H9 (cell line): ENCODE data around the gene ABCD4. TPM values are rescaled to one million over a fixed set of nuclear protein-coding genes. Genes with fewer than 3 reads are reported as not detected.

Experiments used
- DNase-seq: peaks from one replicate; pipeline ENCODE4 v3.0.0-alpha.2; 2017
- H2AFZ ChIP-seq: one replicate; pipeline ENCODE4 v1.6.1; 2013; ENCODE audit warnings: mild to moderate bottlenecking, low read length, control low read depth, moderate library complexity
- H2AK5ac ChIP-seq: 2 replicates; pipeline ENCODE4 v1.6.1; 2013; ENCODE audit warnings: low read length, control low read depth, mixed read lengths; ENCODE audit not compliant: insufficient read length
- H2BK120ac ChIP-seq: one replicate; pipeline ENCODE4 v1.6.1; 2013; ENCODE audit warnings: low read depth, mild to moderate bottlenecking, low read length, control low read depth, inconsistent platforms; ENCODE audit not compliant: poor library complexity, severe bottlenecking
- H2BK12ac ChIP-seq: 2 replicates; pipeline ENCODE4 v1.6.1; 2013; ENCODE audit warnings: low read length, control low read depth, mixed read lengths, low read depth; ENCODE audit not compliant: insufficient read length
- H2BK15ac ChIP-seq: 2 replicates; pipeline ENCODE4 v1.6.1; 2013; ENCODE audit warnings: low read depth, low read length, control low read depth
- H2BK20ac ChIP-seq: one replicate; pipeline ENCODE4 v1.6.1; 2013; ENCODE audit warnings: low read depth, mild to moderate bottlenecking, low read length, control low read depth, inconsistent platforms; ENCODE audit not compliant: poor library complexity, severe bottlenecking
- H2BK5ac ChIP-seq: 2 replicates; pipeline ENCODE4 v1.6.1; 2013; ENCODE audit warnings: low read length, control low read depth, mixed read lengths; ENCODE audit not compliant: insufficient read length
- H3K14ac ChIP-seq: 2 replicates; pipeline ENCODE4 v1.6.1; 2013; ENCODE audit warnings: low read length, control low read depth; ENCODE audit not compliant: insufficient read depth
- H3K18ac ChIP-seq: 2 replicates; pipeline ENCODE4 v1.6.1; 2013; ENCODE audit warnings: low read depth, mild to moderate bottlenecking, mixed read lengths, low read length, control low read depth; ENCODE audit not compliant: insufficient read length
- H3K23ac ChIP-seq: 2 replicates; pipeline ENCODE4 v1.6.1; 2013; ENCODE audit warnings: low read length, control low read depth, mixed read lengths, low read depth; ENCODE audit not compliant: insufficient read length
- H3K23me2 ChIP-seq: 2 replicates; pipeline ENCODE4 v1.6.1; 2013; ENCODE audit warnings: low read depth, mild to moderate bottlenecking, mixed read lengths, low read length, control low read depth; ENCODE audit not compliant: insufficient read length, poor library complexity, severe bottlenecking
- H3K27ac ChIP-seq: 2 replicates; pipeline ENCODE4 v1.5.1; 2013; ENCODE audit warnings: low read length, control low read depth, mixed read lengths, low read depth; ENCODE audit not compliant: insufficient read length
- H3K27me3 ChIP-seq: 2 replicates; pipeline ENCODE4 v1.6.1; 2013; ENCODE audit warnings: low read length, control low read depth, inconsistent platforms; ENCODE audit not compliant: insufficient read depth
- H3K4ac ChIP-seq: 2 replicates; pipeline ENCODE4 v1.6.1; 2013; ENCODE audit warnings: low read depth, mild to moderate bottlenecking, control low read depth, inconsistent platforms, low read length, moderate library complexity
- H3K4me1 ChIP-seq: 2 replicates; pipeline ENCODE4 v1.6.1; 2013; ENCODE audit warnings: low read length, control low read depth, inconsistent platforms; ENCODE audit not compliant: insufficient read depth
- H3K4me2 ChIP-seq: 2 replicates; pipeline ENCODE4 v1.6.1; 2013; ENCODE audit warnings: low read length, control low read depth, mixed read lengths; ENCODE audit not compliant: insufficient read length, insufficient read depth
- H3K56ac ChIP-seq: 2 replicates; pipeline ENCODE4 v1.6.1; 2013; ENCODE audit warnings: low read depth, mild to moderate bottlenecking, mixed read lengths, low read length, control low read depth; ENCODE audit not compliant: insufficient read length
- H3K79me1 ChIP-seq: 2 replicates; pipeline ENCODE4 v1.6.1; 2013; ENCODE audit warnings: low read depth, mild to moderate bottlenecking, moderate library complexity, low read length, control low read depth, inconsistent platforms; ENCODE audit not compliant: insufficient read depth, poor library complexity, severe bottlenecking
- H3K79me2 ChIP-seq: 2 replicates; pipeline ENCODE4 v1.6.1; 2013; ENCODE audit warnings: low read length, control low read depth, inconsistent platforms; ENCODE audit not compliant: insufficient read depth
- H3K9ac ChIP-seq: 2 replicates; pipeline ENCODE4 v1.6.1; 2013; ENCODE audit warnings: low read length, control low read depth, mixed read lengths; ENCODE audit not compliant: insufficient read length; ENCODE audit errors: extremely low read depth
- H3K9me3 ChIP-seq: one replicate; pipeline ENCODE4 v1.6.1; 2013; ENCODE audit warnings: low read depth, low read length, inconsistent platforms; ENCODE audit not compliant: control insufficient read depth
- H3T11ph ChIP-seq: one replicate; pipeline ENCODE4 v1.6.1; 2013; ENCODE audit warnings: mild to moderate bottlenecking, low read length, control low read depth, inconsistent platforms
- H4K20me1 ChIP-seq: one replicate; pipeline ENCODE4 v1.6.1; 2013; ENCODE audit not compliant: control insufficient read depth, insufficient read length, insufficient read depth
- H4K5ac ChIP-seq: 2 replicates; pipeline ENCODE4 v1.6.1; 2013; ENCODE audit warnings: low read depth, mild to moderate bottlenecking, mixed read lengths, low read length, control low read depth; ENCODE audit not compliant: insufficient read length
- H4K8ac ChIP-seq: replicated peaks from 2 replicates; pipeline ENCODE4 v1.6.1; 2013; ENCODE audit warnings: low read length, control low read depth, mixed read lengths, low read depth; ENCODE audit not compliant: insufficient read length
- H4K91ac ChIP-seq: 2 replicates; pipeline ENCODE4 v1.6.1; 2013; ENCODE audit warnings: low read depth, mild to moderate bottlenecking, moderate library complexity, mixed read lengths, low read length, control low read depth; ENCODE audit not compliant: insufficient read length
- H3K27ac Mint-ChIP-seq, 3 experiments: 2 replicates in 2 of 3; 3 replicates in 1 of 3; pipeline ENCODE4 v1.8.0; 2020 to 2021; ENCODE audit warnings: mixed read lengths in 3 of 3, mild to moderate bottlenecking in 1 of 3, moderate library complexity in 1 of 3
- H3K27me3 Mint-ChIP-seq: 2 replicates; pipeline ENCODE4 v1.8.0; 2021; ENCODE audit warnings: low read depth, mild to moderate bottlenecking, moderate library complexity, mixed read lengths
- H3K36me3 Mint-ChIP-seq, 3 experiments: 2 replicates in 2 of 3; 3 replicates in 1 of 3; pipeline ENCODE4 v1.8.0; 2020 to 2021; ENCODE audit warnings: low read depth in 3 of 3, mixed read lengths in 3 of 3; ENCODE audit not compliant: insufficient read depth in 1 of 3
- H3K4me1 Mint-ChIP-seq, 2 experiments: 2 replicates each; pipeline ENCODE4 v1.8.0; 2020; ENCODE audit warnings: mixed read lengths in 2 of 2
- H3K4me3 Mint-ChIP-seq, 2 experiments: 2 replicates in 1 of 2; 3 replicates in 1 of 2; pipeline ENCODE4 v1.8.0; 2020 to 2021; ENCODE audit warnings: mild to moderate bottlenecking in 2 of 2, mixed read lengths in 2 of 2, moderate library complexity in 1 of 2
- H3K9me3 Mint-ChIP-seq, 2 experiments: 2 replicates in 1 of 2; 3 replicates in 1 of 2; pipeline ENCODE4 v1.8.0; 2020; ENCODE audit warnings: mild to moderate bottlenecking in 2 of 2, mixed read lengths in 2 of 2, moderate library complexity in 1 of 2
- WGBS: extraction: QIAGEN DNeasy Blood & Tissue Kit; methylation state at CpG from one replicate; pipeline ENCODE4 v1.1.7; 2013; ENCODE audit warnings: missing lambda C conversion rate, low lambda C conversion rate, mixed read lengths; ENCODE audit not compliant: insufficient read length; ENCODE audit errors: extremely low coverage; 5-methylcytosine and 5-hydroxymethylcytosine counted together
- total RNA-seq: library from RNA; stranded (reverse); gene quantifications from 2 replicates; pipeline ENCODE4 v1.2.1, GENCODE V29; 2021
- TF ChIP-seq, protein P1 (sequence below): fragments of 200-600 bp; sonication (generic); conservative IDR thresholded peaks from 3 replicates; pipeline ENCODE4 v1.8.0; 2021; ENCODE audit warnings: antibody characterized with exemption, mild to moderate bottlenecking

Gene ABCD4
- total RNA-seq, 1 experiment from 2014 or later: 80.9 TPM

DNA sequence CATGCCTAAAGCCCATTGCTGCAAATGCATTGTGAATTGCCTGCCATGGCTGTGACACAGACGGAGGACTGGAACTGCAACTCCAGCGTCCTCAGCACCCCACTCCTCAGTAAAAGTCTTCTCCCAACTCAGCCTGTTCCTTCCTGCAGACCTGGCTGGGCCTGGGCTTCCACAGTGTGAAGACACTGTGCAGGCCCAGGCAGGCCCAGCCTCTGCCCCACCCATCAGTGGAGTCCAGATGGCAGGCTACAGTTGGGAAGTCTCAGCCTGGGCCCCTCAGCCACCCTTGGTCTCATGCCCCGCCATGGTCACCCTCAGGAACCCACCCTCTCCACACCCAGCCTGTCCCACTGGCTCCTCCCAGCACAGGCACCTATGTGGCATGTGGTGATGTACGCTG, 41.4 kb downstream of the ABCD4 start:
- no peak overlapping the region for H2BK120ac ChIP-seq
- no peak overlapping the region for H2BK12ac ChIP-seq
- H2AK5ac ChIP-seq: no peak overlapping the region
- Mint-ChIP-seq H3K27me3 (peaks cover 46% of the 10 kb centered on the region), H3K4me3 (no peak overlapping the region), H3K9me3 (no peaks in the 10 kb centered on the region; a peak in 1 of 5 replicates), H3K4me1 (peaks cover 8 to 12% of the 10 kb centered on the region in 2 experiments), H3K27ac (peak overlapping the region in 1 of 3 experiments; percentile 30; a peak in 1 of 7 replicates), H3K36me3 (no peaks in the 10 kb centered on the region)
- no peak overlapping the region for H2BK15ac ChIP-seq
- H2AFZ ChIP-seq: no peak overlapping the region
- no peak overlapping the region for H3K9ac ChIP-seq
- no peak for DNase-seq
- peaks cover 9% of the 10 kb centered on the region for H3K23me2 ChIP-seq
- no peak overlapping the region for H4K8ac ChIP-seq
- H3K18ac ChIP-seq: no peak overlapping the region
- H3T11ph ChIP-seq: no peak overlapping the region
- H4K91ac ChIP-seq: no peak overlapping the region
- no peak overlapping the region for H3K14ac ChIP-seq
- no peak overlapping the region for H2BK5ac ChIP-seq
- H3K56ac ChIP-seq: no peak overlapping the region
- H3K27ac ChIP-seq: no peak overlapping the region
- no peak overlapping the region for H3K4me2 ChIP-seq
- H2BK20ac ChIP-seq: no peak overlapping the region
- peaks cover 12% of the 10 kb centered on the region; the same call in 1 of the 2 replicates for H3K27me3 ChIP-seq
- no peak overlapping the region for H3K4ac ChIP-seq
- H3K79me2 ChIP-seq: no peaks in the 10 kb centered on the region
- TF ChIP-seq, protein P1, sequence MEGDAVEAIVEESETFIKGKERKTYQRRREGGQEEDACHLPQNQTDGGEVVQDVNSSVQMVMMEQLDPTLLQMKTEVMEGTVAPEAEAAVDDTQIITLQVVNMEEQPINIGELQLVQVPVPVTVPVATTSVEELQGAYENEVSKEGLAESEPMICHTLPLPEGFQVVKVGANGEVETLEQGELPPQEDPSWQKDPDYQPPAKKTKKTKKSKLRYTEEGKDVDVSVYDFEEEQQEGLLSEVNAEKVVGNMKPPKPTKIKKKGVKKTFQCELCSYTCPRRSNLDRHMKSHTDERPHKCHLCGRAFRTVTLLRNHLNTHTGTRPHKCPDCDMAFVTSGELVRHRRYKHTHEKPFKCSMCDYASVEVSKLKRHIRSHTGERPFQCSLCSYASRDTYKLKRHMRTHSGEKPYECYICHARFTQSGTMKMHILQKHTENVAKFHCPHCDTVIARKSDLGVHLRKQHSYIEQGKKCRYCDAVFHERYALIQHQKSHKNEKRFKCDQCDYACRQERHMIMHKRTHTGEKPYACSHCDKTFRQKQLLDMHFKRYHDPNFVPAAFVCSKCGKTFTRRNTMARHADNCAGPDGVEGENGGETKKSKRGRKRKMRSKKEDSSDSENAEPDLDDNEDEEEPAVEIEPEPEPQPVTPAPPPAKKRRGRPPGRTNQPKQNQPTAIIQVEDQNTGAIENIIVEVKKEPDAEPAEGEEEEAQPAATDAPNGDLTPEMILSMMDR: no peak
- H4K20me1 ChIP-seq: no peaks in the 10 kb centered on the region
- H4K5ac ChIP-seq: no peak overlapping the region
- no peak overlapping the region for H3K23ac ChIP-seq
- WGBS: no CpG with 5 or more reads among the region's 4 CpGs
- H3K79me1 ChIP-seq: no peaks in the 10 kb centered on the region
- H3K9me3 ChIP-seq: no peaks in the 10 kb centered on the region
- no peaks in the 10 kb centered on the region for H3K4me1 ChIP-seq
